ENCODE results near the gene CPB2.

CPB2 gene

DNA sequence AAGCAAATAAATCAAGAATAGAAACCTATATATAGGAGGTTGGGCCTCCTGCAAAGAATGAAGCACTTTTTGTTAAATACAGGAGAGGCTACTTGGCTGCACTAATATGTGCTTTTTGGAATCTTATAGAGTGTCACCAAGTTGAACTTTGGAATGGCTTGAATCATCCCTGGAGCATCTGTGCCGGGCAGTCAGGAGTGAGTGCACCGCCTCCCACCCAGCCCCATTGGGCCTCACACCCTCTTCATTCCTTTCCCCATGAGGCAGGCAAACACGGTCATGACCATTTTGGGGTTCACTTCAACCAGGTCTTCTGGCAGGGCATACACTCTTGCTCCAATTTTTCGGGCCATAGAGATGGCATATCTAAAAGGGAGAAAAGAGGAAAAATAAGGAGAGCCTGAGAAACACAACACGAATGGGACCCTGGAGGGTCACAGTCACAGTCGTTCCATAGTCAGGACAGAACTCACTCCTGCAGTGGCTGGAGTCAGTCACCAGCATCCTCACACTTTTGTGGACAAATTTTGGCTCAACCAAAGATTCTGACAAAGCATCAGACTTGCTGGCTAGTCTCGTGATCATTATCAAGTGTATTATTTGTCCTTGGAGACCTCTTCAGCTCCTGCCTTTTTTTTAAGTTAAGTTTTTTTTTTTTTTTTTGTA is 22.7 kb upstream of the CPB2 start:
- DNase-seq (ENCODE audit: low spot score), result no peak

DNA sequence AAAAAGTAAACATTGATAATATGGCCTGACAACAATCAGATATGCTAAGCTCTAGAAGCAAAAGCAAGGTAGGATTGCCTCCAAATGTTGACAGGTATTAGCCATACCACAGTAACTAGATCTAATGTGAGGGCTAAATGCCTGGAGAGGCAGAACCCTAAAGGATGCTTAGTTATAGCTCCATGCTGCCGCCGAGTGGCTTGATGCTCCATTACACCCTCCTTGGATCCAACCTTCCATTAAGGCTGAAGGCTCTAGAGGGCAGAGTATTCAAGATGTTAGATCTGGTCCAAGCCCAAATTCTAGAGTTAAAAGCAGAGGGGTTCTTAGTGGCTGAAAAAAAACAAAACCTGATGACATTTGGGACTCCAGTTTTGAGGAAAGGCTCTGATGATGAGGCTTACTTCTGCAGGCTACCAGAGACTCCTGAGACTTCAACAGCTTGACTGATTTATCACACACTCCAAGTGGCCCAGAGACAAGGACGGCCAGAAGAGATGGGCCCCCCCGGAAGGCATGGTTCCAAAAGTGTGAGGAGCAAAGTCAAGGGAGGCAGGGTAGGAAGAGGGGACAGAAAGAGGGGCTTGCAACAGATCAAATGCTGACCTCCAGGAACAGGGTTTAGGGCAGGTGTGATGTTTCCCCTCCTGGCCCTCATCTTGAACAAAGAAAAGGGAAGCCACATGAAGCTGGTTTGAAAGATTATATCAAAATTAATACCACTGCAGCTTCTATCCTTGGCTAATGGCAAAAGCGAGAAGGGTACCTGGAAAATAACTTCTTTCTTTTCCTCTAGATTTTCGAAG is 21.9 kb upstream of the CPB2 start:
- DNase-seq (ENCODE audit: low spot score), result peak; percentile 61

DNA sequence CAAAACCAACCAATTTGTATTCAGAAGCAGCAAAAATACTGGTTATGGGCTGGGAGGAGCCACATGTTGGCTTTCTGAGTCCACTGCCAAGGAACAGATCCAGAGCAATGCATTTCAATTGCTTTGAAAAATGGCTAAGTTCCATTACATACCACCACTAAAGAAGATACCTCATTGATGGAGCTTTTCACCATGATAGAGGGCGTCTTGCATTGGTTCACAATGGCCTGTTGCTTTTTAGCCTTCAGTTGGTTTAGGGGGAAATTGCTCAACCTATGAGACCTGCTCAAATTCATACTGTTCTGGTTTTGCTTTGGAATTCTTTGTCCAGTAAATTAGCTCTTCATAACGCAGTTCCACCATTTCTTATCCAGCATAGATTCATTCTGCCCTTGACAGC is 21.2 kb upstream of the CPB2 start:
- DNase-seq (ENCODE audit: low spot score), result no peak

- no peak for DNase-seq (ENCODE audit: low spot score)
Observed at GRCh38 chr13:46124967-46125933, 20.4 kb upstream of the CPB2 start.

- DNase-seq (ENCODE audit: low spot score), result no peak
Observed at GRCh38 chr13:46124531-46124966, 19.7 kb upstream of the CPB2 start.

- DNase-seq (ENCODE audit: low spot score), result no peak
Observed at GRCh38 chr13:46122304-46122703, 17.5 kb upstream of the CPB2 start.

GRCh38 chr13:46121597-46122163 is 16.8 kb upstream of the CPB2 start:
- peak; percentile 9 for DNase-seq (ENCODE audit: low spot score)

GRCh38 chr13:46121033-46121432 is 16.2 kb upstream of the CPB2 start:
- no peak for DNase-seq (ENCODE audit: low spot score)

DNA sequence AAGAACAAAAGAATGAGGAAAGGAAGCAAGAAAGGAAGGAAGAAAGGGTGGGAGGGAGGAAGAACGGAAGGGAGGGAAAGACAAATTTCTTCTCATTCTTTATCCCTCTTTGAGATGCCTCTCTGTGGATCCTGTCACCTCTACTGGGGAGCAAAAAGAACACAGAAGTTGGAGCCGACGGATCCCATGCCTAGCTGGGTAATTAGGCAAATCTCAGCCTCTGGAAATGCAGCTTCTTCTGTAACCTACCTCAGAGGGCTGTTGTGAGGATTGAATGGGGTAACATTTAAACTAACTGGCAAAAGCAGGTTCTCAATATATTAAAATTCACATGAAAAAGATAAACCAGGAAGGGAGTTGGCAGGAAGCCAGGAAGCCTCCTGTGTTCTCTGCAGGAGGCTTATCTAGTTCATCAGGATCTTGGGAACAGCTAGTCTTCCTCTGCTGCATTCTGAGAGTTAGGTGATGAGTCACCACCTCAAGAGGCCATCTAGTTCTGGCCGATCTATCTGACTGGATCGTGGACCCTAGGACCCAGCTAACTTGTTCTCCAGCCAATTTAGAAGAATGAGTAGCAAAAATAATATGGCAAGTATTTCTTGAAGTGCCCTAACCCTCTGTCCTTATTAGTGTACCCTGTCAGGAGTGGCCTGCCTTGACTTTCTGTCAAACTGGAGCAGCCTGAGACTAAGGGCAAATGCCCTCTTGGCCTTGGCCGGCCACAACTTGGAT is 15.2 kb upstream of the CPB2 start:
- DNase-seq (ENCODE audit: low spot score), result no peak

GRCh38 chr13:46116653-46117502 is 12.0 kb upstream of the CPB2 start:
- DNase-seq (ENCODE audit: low spot score), result no peak

- DNase-seq (ENCODE audit: low spot score), result no peak
Observed at GRCh38 chr13:46114613-46115012, 9.8 kb upstream of the CPB2 start.

DNA sequence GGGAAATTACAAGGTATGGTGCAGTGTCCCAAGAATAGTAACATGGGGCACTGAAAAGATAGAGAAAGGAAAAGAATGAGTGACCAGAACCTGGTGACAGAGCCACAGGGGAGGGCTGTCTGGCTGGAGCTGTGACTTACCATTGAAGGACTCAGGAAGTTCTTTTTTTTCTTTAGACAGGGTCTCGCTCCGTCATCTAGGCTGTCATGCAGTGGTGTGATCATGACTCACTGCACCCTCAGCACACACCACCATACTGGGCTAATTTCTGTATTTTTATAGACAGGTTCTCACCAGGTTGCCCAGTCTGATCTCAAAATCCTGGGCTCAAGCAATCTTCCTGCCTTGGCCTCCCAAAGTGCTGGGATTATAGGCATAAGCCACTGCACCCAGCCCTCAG is 8.8 kb upstream of the CPB2 start:
- DNase-seq (ENCODE audit: low spot score), result no peak

DNA sequence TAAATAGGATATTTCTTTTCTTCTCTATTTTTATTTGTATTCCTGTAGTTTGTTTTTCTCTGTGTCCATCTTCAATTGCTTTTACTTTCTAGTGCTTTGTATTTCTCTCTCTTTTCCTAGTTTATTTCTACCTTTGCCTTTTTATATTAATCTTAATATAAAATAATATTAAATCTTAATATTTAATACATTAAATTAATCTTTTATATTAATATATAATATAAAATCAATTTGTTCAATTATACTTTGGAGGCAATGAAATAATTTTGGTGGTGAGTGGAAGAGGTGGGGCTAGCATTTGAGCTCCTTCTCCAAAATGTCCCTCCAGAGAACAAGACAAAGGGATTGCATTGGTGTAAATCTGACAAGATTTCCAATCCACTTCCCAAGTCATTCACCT is 6.3 kb upstream of the CPB2 start:
- no peak for DNase-seq (ENCODE audit: low spot score)

DNA sequence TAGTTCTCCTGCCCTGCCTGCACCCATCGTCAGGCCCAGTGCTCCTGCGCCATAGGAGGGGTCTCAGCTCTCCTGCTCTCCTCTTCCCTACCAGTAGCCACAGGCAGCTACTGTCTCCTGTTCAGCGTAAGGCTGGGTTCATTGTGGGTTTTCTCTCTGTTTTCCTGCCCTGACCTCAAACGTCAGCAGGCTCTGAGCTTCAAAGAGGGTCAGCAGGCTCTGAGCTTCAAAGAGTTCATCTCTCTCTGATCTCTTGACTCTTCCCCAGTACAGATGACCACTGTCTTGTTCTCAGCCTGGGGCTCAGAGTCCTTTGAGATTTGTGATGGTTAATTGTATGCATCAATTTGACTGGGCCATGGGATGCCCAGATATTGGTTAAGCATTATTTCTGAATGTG is 4.6 kb upstream of the CPB2 start:
- DNase-seq (ENCODE audit: low spot score), result no peak

DNA sequence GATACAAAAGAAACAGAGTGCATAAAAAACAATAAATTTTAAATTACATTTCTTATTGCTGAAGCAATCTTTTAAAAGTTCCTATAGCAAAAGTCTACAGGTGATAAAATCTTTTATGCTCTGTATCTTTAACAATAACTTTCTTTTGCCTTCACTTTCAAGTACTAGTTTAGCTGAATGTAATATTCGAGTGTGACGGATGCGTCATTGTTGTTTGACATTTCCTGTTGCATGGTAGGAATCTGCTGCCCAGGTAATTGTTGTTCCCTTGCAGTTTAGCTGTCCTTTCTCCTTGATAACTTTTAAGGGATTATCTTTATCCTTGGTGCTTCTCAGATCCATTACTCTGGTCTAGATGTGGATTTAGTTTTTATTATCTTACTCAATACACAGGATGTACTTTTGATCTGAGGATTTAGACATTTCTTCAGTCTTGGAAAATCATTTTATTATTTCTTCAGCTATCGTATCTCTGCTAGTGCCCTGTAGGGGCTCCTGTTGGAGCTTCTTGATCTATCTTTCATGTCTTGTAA is 2.1 kb upstream of the CPB2 start:
- DNase-seq (ENCODE audit: low spot score), result no peak

DNA sequence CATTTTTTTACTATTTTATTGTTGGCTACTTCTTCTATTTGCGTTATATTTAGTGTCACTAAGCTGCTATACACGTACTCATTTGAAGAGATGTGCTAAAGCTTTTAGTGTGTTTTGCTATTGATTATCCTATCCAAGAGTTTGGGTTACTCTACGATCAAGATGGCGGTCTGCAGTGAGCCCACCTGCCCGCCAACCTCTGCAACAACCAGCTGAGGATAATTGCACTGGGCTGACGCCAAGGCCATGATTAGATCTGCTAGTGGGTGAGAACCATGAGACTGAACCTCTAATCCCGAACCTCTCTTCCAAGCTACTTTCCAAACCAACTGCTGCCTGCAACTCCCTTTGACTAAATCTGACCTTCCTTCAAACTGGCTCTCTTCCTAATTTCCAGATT is 1.8 kb downstream of the CPB2 start:
- DNase-seq (ENCODE audit: low spot score), result no peak

GRCh38 chr13:46102255-46102605 is 2.6 kb downstream of the CPB2 start:
- no peak for DNase-seq (ENCODE audit: low spot score)

- no peak for DNase-seq (ENCODE audit: low spot score)
Observed at GRCh38 chr13:46101484-46102254, 3.2 kb downstream of the CPB2 start.

DNA sequence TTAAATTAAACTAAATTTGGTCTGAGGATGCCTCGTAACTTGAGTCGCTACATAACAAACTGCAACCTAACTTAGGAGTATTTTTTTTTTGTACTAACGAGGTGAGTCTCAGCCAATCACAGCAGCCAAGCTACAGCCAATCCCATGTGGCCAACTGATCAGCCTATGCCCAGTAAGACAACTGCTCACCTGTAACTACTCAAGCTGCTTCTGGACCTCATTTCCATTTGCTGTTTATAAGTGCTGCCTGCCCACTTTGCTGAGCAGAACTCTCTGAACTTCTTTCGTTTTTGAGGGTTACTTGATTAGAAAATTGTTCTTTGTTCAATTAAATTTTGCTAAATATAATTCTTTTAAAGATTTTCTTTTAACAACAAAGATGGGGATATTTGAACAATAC is 3.8 kb downstream of the CPB2 start:
- DNase-seq (ENCODE audit: low spot score), result no peak

Measured in cerebellar cortex (tissue), 1 donor.